PFSK-1 (cell line): ENCODE results near the gene WDPCP.

Experiments used
- FOXP2 ChIP-seq: optimal IDR thresholded peaks from 2 replicates; pipeline ENCODE3; 2011; ENCODE audit warnings: borderline replicate concordance, control low read depth, inconsistent platforms; ENCODE audit not compliant: insufficient read depth; ENCODE audit errors: extremely low read length, extremely low read depth
- POLR2AphosphoS5 ChIP-seq: IDR thresholded peaks from 2 replicates; pipeline ENCODE4 v1.6.1; 2012; ENCODE audit warnings: low read depth, mild to moderate bottlenecking, control low read depth, low read length, moderate library complexity
- SIN3A ChIP-seq: IDR thresholded peaks from 2 replicates; pipeline ENCODE4 v1.6.1; 2012; ENCODE audit warnings: mild to moderate bottlenecking, low read length, moderate library complexity, borderline replicate concordance; ENCODE audit not compliant: insufficient read depth
- TAF1 ChIP-seq: IDR thresholded peaks from 2 replicates; pipeline ENCODE4 v1.6.1; 2012; ENCODE audit warnings: low read length, control low read depth, borderline replicate concordance; ENCODE audit not compliant: insufficient read depth
- TF ChIP-seq, protein P1 (sequence below), 2 experiments: IDR thresholded peaks; 2 replicates each; pipeline versions ENCODE4 v1.6.1 to v1.8.0; 2011 to 2012; ENCODE audit warnings: low read depth in 2 of 2, low read length in 2 of 2, control low read depth in 1 of 2, inconsistent platforms in 1 of 2, mild to moderate bottlenecking in 1 of 2, moderate library complexity in 1 of 2; ENCODE audit not compliant: insufficient read depth in 1 of 2

DNA sequence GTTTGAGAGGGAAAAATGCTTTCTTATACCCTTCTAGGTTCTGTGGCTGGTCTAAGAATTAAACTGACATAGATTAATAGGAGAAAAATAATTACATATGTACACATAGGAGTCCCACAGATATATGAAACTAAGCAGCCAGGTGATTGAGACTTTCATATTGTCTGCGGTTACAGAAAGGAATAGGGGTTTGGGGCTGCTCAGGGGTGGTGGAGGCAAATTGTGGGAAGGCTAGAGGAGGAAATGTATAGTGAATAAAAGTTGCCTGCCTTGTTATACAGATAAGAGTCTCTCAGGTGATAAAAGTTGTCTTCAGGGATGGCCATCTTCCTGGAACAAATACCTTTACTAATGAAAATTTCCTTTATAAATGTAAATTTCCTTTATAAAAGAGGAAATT is 29.1 kb upstream of the WDPCP start:
- TF ChIP-seq, protein P1, sequence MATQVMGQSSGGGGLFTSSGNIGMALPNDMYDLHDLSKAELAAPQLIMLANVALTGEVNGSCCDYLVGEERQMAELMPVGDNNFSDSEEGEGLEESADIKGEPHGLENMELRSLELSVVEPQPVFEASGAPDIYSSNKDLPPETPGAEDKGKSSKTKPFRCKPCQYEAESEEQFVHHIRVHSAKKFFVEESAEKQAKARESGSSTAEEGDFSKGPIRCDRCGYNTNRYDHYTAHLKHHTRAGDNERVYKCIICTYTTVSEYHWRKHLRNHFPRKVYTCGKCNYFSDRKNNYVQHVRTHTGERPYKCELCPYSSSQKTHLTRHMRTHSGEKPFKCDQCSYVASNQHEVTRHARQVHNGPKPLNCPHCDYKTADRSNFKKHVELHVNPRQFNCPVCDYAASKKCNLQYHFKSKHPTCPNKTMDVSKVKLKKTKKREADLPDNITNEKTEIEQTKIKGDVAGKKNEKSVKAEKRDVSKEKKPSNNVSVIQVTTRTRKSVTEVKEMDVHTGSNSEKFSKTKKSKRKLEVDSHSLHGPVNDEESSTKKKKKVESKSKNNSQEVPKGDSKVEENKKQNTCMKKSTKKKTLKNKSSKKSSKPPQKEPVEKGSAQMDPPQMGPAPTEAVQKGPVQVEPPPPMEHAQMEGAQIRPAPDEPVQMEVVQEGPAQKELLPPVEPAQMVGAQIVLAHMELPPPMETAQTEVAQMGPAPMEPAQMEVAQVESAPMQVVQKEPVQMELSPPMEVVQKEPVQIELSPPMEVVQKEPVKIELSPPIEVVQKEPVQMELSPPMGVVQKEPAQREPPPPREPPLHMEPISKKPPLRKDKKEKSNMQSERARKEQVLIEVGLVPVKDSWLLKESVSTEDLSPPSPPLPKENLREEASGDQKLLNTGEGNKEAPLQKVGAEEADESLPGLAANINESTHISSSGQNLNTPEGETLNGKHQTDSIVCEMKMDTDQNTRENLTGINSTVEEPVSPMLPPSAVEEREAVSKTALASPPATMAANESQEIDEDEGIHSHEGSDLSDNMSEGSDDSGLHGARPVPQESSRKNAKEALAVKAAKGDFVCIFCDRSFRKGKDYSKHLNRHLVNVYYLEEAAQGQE (IDR thresholded peaks at IDR 0.05; ENCODE audit: insufficient read depth in 1 of 2, low read depth in 2 of 2, low read length in 2 of 2), result no peak
- no peak for TF ChIP-seq TAF1
- TF ChIP-seq POLR2AphosphoS5, result no peak
- no peak for TF ChIP-seq FOXP2
- no peak for TF ChIP-seq SIN3A
